Measurements from ENCODE around the gene KLHDC4.

GRCh38 chr16:87806641-87807546 is 41.1 kb upstream of the KLHDC4 start:
- no peak for TF ChIP-seq CTCF (IDR thresholded peaks at IDR 0.05; ENCODE audit: low read depth, low read length)
- peak; percentile 66 for TF ChIP-seq MAX (IDR thresholded peaks at IDR 0.05; ENCODE audit: low read depth, low read length)
- no peak for TF ChIP-seq POLR2A (IDR thresholded peaks at IDR 0.05; ENCODE audit: extremely low read depth, insufficient read length)
